CD14-positive monocyte (primary cell): ENCODE results near the gene BMPR1B. TPM values are rescaled to one million over a fixed set of nuclear protein-coding genes. Genes with fewer than 3 reads are reported as not detected.

Source experiments
- DNase-seq, 3 donors: peaks; one replicate each; pipeline ENCODE4 v3.0.0-alpha.2; 2011 to 2022
- H2AFZ ChIP-seq: 2 replicates; pipeline ENCODE4 v1.6.0; 2012; ENCODE audit warnings: mild to moderate bottlenecking, low read depth, low read length, inconsistent platforms; ENCODE audit not compliant: insufficient read depth, poor library complexity, severe bottlenecking
- H3K27ac ChIP-seq, 2 donors: 1 replicate in 1 of 2; 2 replicates in 1 of 2; pipeline ENCODE4 v1.5.1; 2012 to 2013; ENCODE audit warnings: low read length in 2 of 2, control low read depth in 1 of 2, inconsistent platforms in 1 of 2, low read depth in 1 of 2, mild to moderate bottlenecking in 1 of 2
- H3K27me3 ChIP-seq, 2 donors: one replicate each; pipeline versions ENCODE4 v1.6.0 to v1.6.1; 2011 to 2013; ENCODE audit warnings: low read length in 2 of 2; ENCODE audit not compliant: control insufficient read depth in 2 of 2, insufficient read depth in 2 of 2
- H3K36me3 ChIP-seq, 2 donors: replicated peaks in 1 of 2; 1 replicate in 1 of 2; 2 replicates in 1 of 2; pipeline versions ENCODE4 v1.5.1 to v1.6.1; 2012 to 2013; ENCODE audit warnings: low read length in 2 of 2, control low read depth in 1 of 2, inconsistent platforms in 1 of 2, mild to moderate bottlenecking in 1 of 2; ENCODE audit not compliant: insufficient read depth in 2 of 2, control insufficient read depth in 1 of 2
- H3K4me1 ChIP-seq, 2 donors: 1 replicate in 1 of 2; 2 replicates in 1 of 2; pipeline versions ENCODE4 v1.5.1 to v1.6.1; 2012 to 2013; ENCODE audit warnings: low read length in 2 of 2, control low read depth in 1 of 2, inconsistent platforms in 1 of 2, mild to moderate bottlenecking in 1 of 2, moderate library complexity in 1 of 2; ENCODE audit not compliant: insufficient read depth in 2 of 2, control insufficient read depth in 1 of 2
- H3K4me2 ChIP-seq: replicated peaks from 2 replicates; pipeline ENCODE3; 2012; ENCODE audit warnings: low read length, moderate library complexity, mild to moderate bottlenecking; ENCODE audit not compliant: poor library complexity, severe bottlenecking; ENCODE audit errors: extremely low read depth
- H3K4me3 ChIP-seq, 3 experiments: fragments of 200-600 bp in 1 of 3; sonication (generic) in 1 of 3; replicated peaks in 1 of 3; 1 replicate in 2 of 3; 2 replicates in 1 of 3; pipeline ENCODE4 v1.5.1; 2011 to 2013; ENCODE audit warnings: low read length in 3 of 3, mild to moderate bottlenecking in 3 of 3, control low read depth in 2 of 3, low read depth in 2 of 3, inconsistent platforms in 1 of 3, moderate library complexity in 1 of 3
- H3K79me2 ChIP-seq: 2 replicates; pipeline ENCODE4 v1.6.0; 2012; ENCODE audit warnings: mild to moderate bottlenecking, control low read depth, inconsistent platforms, low read length, moderate library complexity; ENCODE audit not compliant: insufficient read depth
- H3K9ac ChIP-seq: 2 replicates; pipeline ENCODE4 v1.6.0; 2017; ENCODE audit warnings: low read length, mild to moderate bottlenecking; ENCODE audit not compliant: insufficient read depth, poor library complexity, severe bottlenecking
- H3K9me3 ChIP-seq, 2 donors: replicated peaks in 1 of 2; 1 replicate in 1 of 2; 2 replicates in 1 of 2; pipeline versions ENCODE4 v1.5.1 to v1.6.1; 2012 to 2013; ENCODE audit warnings: low read length in 2 of 2, control low read depth in 1 of 2; ENCODE audit not compliant: control insufficient read depth in 1 of 2, insufficient read depth in 1 of 2
- H4K20me1 ChIP-seq: 2 replicates; pipeline ENCODE4 v1.6.0; 2012; ENCODE audit warnings: mild to moderate bottlenecking, low read length, control low read depth, moderate library complexity; ENCODE audit not compliant: insufficient read depth
- H3K27ac Mint-ChIP-seq, 7 donors: one replicate each; pipeline ENCODE4 v1.8.0; 2020; ENCODE audit warnings: mild to moderate bottlenecking in 7 of 7, mixed read lengths in 7 of 7, moderate library complexity in 6 of 7, inconsistent platforms in 2 of 7
- H3K27me3 Mint-ChIP-seq, 3 donors: one replicate each; pipeline ENCODE4 v1.8.0; 2021 to 2022; ENCODE audit warnings: low read depth in 3 of 3, mild to moderate bottlenecking in 3 of 3, mixed read lengths in 3 of 3, moderate library complexity in 3 of 3, inconsistent platforms in 1 of 3
- H3K36me3 Mint-ChIP-seq, 2 donors: one replicate each; pipeline ENCODE4 v1.8.0; 2020; ENCODE audit warnings: mixed read lengths in 2 of 2, inconsistent platforms in 1 of 2, mild to moderate bottlenecking in 1 of 2
- H3K4me1 Mint-ChIP-seq: one replicate; pipeline ENCODE4 v1.8.0; 2020; ENCODE audit warnings: mild to moderate bottlenecking, mixed read lengths
- H3K4me3 Mint-ChIP-seq, 2 donors: one replicate each; pipeline ENCODE4 v1.8.0; 2020; ENCODE audit warnings: mild to moderate bottlenecking in 2 of 2, mixed read lengths in 2 of 2, moderate library complexity in 1 of 2
- H3K9me3 Mint-ChIP-seq, 7 donors: one replicate each; pipeline ENCODE4 v1.8.0; 2020 to 2022; ENCODE audit warnings: mixed read lengths in 7 of 7, mild to moderate bottlenecking in 6 of 7, moderate library complexity in 6 of 7, inconsistent platforms in 2 of 7
- CTCF ChIP-seq: fragments of 200-600 bp; IDR thresholded peaks from one replicate; pipeline ENCODE4 v1.8.0; 2022; ENCODE audit warnings: antibody characterized with exemption, mild to moderate bottlenecking
- WGBS: methylation state at CpG from one replicate; pipeline ENCODE4 v1.1.5; 2013; ENCODE audit warnings: missing lambda C conversion rate; ENCODE audit not compliant: insufficient coverage; 5-methylcytosine and 5-hydroxymethylcytosine counted together
- intact Hi-C, 2 donors: fragments of 100-400 bp; cut with micrococcal nuclease; formaldehyde crosslinking; loops; one replicate each; pipeline versions ENCODE4 v1.15.0 to v1.15.1; 2023
- polyA plus RNA-seq, 3 donors: library from polyadenylated mRNA; depleted of rRNA in 1 of 3; unstranded in 2 of 3; stranded (reverse) in 1 of 3; fragments of 300-500 nt in 2 of 3; fragments of >200 nt in 1 of 3; fragmentation: Illumina TruSeq in 2 of 3; gene quantifications; 1 replicate in 2 of 3; 2 replicates in 1 of 3; pipeline ENCODE4 v1.2.3, GENCODE V29; 2012 to 2021

Gene BMPR1B
- polyA plus RNA-seq, 3 donors, result not detected

DNA sequence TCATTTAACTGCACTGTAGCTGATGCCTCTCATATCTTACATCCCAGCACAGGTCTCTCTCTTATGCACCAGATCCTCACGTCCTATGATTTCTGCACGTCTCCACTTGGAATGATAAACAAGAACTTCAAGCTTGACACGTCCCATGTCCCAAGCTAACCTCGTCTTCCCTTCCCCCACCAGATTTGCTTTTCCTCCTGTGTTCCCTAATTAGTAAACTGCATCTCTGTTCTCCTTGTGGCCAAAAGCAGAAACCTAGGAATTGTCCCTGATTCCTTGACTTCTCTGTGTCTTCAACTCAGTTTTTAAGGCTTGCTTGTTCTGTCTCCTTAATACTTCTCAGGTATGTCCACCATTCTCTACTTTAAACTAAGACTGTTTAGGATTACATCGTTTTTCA lies 171.9 kb downstream of the BMPR1B start:
- no peak for DNase-seq
- intact Hi-C loops, result no loop called here
- Mint-ChIP-seq H3K4me1 (no peaks in the 10 kb centered on the region), H3K27ac (no peak overlapping the region), H3K4me3 (no peak overlapping the region), H3K27me3 (no peaks in the 10 kb centered on the region), H3K36me3 (no peaks in the 10 kb centered on the region), H3K9me3 (peaks cover 0 to 2% (median 0%) of the 10 kb centered on the region in 7 donors)
- 92% methylated on average over 4 of the region's 5 CpGs for WGBS
- no peak for TF ChIP-seq CTCF
- Histone ChIP-seq H3K4me1 (no peaks in the 10 kb centered on the region), H3K27me3 (no peaks in the 10 kb centered on the region), H2AFZ (no peak overlapping the region), H3K36me3 (no peaks in the 10 kb centered on the region), H3K9me3 (no peaks in the 10 kb centered on the region), H3K27ac (no peak overlapping the region), H3K79me2 (no peaks in the 10 kb centered on the region), H3K4me3 (no peak overlapping the region), H3K4me2 (no peak overlapping the region), H3K9ac (no peak overlapping the region), H4K20me1 (no peaks in the 10 kb centered on the region)

GRCh38 chr4:94931626-94932025 lies 173.9 kb downstream of the BMPR1B start:
- no peaks in the 10 kb centered on the region for H3K36me3 Mint-ChIP-seq
- no peaks in the 10 kb centered on the region for H3K79me2 ChIP-seq
- no peak overlapping the region for H3K27ac ChIP-seq
- no peaks in the 10 kb centered on the region for H3K4me1 ChIP-seq
- H3K4me1 Mint-ChIP-seq, result no peaks in the 10 kb centered on the region
- H3K36me3 ChIP-seq, result no peaks in the 10 kb centered on the region
- no peak for DNase-seq
- H3K27ac Mint-ChIP-seq, result no peak overlapping the region
- H4K20me1 ChIP-seq, result no peaks in the 10 kb centered on the region
- no peaks in the 10 kb centered on the region for H3K27me3 Mint-ChIP-seq
- intact Hi-C loops, result no loop called here
- no peak overlapping the region for H3K4me2 ChIP-seq
- 98% methylated on average over 5 of the region's 7 CpGs for WGBS
- no peak overlapping the region for H3K4me3 Mint-ChIP-seq
- H3K9me3 ChIP-seq, result no peaks in the 10 kb centered on the region
- TF ChIP-seq CTCF, result no peak
- no peak overlapping the region for H3K4me3 ChIP-seq
- H3K9me3 Mint-ChIP-seq, result peaks cover 0 to 2% (median 0%) of the 10 kb centered on the region in 7 donors
- H3K9ac ChIP-seq, result no peak overlapping the region
- H3K27me3 ChIP-seq, result no peaks in the 10 kb centered on the region
- no peak overlapping the region for H2AFZ ChIP-seq
